ENCODE measurements around the gene SLC19A1.

SLC19A1 gene

DNA sequence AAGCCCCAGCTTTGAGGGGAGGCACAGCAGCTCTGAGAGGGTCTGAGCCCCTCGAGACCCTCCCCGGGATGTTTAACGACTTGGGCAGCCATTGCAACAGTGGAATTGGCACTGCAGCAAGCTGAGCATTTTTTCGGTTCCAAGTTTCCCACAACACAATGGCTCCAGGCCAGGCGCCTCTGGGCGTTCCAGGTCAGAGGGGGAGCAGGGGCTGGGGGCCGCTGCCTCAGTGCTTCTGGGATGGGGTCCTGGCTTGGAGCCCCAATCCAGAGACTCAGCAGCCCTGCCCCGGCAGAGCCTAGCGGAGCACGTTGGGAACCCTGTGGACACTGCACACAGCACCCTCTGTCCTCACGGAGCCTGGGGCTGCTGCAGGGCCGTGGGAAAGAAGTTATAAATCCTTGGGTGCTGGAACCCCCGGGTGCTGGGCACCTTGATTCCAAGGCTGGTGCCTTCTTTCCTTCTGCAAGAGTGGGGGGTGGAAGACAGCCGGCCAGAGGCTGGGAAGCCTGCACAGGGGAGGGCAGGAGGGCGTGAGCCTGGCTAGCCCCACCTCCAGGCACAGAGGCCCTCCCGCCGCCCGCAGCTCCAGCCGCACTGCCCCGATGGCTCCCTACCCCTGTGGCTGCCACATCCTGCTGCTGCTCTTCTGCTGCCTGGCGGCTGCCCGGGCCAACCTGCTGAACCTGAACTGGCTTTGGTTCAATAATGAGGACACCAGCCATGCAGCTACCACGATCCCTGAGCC is 87.1 kb downstream of the SLC19A1 start:
- intact Hi-C loops (cut with DNase I; ENCODE audit: low total_unique reads): loop anchor here (10.0 kb wide), 1 partner anchor 300 kb away; no protein-coding TSS in a partner anchor
- peak in 1 of 2 donors; percentile 88 for DNase-seq
- Histone ChIP-seq H3K9me3 (no peaks in the 10 kb centered on the region), H3K27me3 (no peaks in the 10 kb centered on the region), H3K27ac (peak overlapping the region; percentile 73 to 75), H3K4me1 (peaks cover 0 to 77% (median 66%) of the 10 kb centered on the region in 4 donors), H3K36me3 (no peaks in the 10 kb centered on the region), H3K4me3 (peak overlapping the region; percentile 52 to 55)
- TF ChIP-seq, protein P1, sequence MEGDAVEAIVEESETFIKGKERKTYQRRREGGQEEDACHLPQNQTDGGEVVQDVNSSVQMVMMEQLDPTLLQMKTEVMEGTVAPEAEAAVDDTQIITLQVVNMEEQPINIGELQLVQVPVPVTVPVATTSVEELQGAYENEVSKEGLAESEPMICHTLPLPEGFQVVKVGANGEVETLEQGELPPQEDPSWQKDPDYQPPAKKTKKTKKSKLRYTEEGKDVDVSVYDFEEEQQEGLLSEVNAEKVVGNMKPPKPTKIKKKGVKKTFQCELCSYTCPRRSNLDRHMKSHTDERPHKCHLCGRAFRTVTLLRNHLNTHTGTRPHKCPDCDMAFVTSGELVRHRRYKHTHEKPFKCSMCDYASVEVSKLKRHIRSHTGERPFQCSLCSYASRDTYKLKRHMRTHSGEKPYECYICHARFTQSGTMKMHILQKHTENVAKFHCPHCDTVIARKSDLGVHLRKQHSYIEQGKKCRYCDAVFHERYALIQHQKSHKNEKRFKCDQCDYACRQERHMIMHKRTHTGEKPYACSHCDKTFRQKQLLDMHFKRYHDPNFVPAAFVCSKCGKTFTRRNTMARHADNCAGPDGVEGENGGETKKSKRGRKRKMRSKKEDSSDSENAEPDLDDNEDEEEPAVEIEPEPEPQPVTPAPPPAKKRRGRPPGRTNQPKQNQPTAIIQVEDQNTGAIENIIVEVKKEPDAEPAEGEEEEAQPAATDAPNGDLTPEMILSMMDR (IDR thresholded peaks at IDR 0.05): no peak

DNA sequence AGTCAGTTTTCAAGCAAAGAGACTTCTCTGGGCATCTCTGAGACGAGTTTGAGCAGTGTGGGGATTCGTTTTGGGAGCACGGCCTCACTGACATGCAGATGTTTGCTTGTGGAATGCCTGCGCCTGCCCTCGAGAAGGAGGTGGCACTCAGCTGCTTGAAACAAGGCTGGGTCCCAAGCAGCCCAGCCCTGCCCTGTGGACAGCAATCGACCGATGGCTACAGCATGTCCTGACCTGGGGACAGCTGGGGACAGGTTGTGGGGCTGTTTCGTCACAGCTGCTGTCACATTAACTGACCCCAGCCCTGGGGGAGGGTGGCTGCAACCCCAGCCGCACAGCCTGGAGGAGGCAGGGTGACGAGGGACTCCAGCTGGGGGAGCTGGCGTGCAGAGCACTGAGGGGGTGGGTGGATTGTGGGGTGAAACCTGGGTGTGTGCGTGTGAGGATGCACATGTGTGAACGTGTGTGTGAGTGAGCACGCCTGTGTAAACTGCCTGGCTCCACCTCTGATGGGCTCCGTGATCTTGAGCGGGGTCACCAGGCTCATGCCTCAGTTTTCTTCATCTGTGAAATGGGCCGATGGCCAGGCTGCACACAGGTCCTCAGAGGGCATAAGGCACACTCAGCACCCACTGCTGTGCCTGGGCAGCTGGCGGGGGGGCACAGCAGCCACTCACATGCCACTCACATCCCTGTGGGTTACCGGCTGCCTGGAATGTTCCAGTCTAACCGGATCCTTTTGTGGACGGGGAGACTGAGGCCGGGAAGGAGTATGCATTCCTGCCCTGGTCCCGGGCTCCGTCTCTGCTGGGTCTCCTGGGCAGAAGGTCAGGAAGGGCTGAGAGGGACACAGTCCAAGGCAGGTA is 87.9 kb downstream of the SLC19A1 start:
- Histone ChIP-seq H3K36me3 (no peaks in the 10 kb centered on the region), H3K27ac (peak overlapping the region; percentile 73 to 75), H3K4me1 (peaks cover 0 to 75% (median 61%) of the 10 kb centered on the region in 4 donors), H3K27me3 (no peaks in the 10 kb centered on the region), H3K9me3 (no peaks in the 10 kb centered on the region), H3K4me3 (peak overlapping the region in 1 of 2 donors; percentile 55)
- intact Hi-C loops (cut with DNase I; ENCODE audit: low total_unique reads): loop anchor here (10.0 kb wide), 1 partner anchor 299 kb away; no protein-coding TSS in a partner anchor
- DNase-seq: peak in 1 of 2 donors; percentile 65
- TF ChIP-seq, protein P1 (IDR thresholded peaks at IDR 0.05): no peak

GRCh38 chr21:45453308-45453950 is 88.8 kb downstream of the SLC19A1 start:
- Histone ChIP-seq H3K27me3 (no peaks in the 10 kb centered on the region), H3K9me3 (no peaks in the 10 kb centered on the region), H3K27ac (peak overlapping the region in 1 of 2 donors; percentile 75), H3K36me3 (peaks cover 0 to 1% (median 0%) of the 10 kb centered on the region in 3 donors), H3K4me3 (no peak overlapping the region), H3K4me1 (peaks cover 0 to 72% (median 55%) of the 10 kb centered on the region in 4 donors)
- intact Hi-C loops (cut with DNase I; ENCODE audit: low total_unique reads): loop anchor here (10.0 kb wide), 1 partner anchor 299 kb away; no protein-coding TSS in a partner anchor
- DNase-seq: no peak
- TF ChIP-seq, protein P1 (IDR thresholded peaks at IDR 0.05): no peak

- TF ChIP-seq, protein P1 (IDR thresholded peaks at IDR 0.05): no peak
- peaks cover 0 to 66% (median 49%) of the 10 kb centered on the region in 4 donors for H3K4me1 ChIP-seq
Observed at GRCh38 chr21:45452696-45453307, 89.4 kb downstream of the SLC19A1 start.

DNA sequence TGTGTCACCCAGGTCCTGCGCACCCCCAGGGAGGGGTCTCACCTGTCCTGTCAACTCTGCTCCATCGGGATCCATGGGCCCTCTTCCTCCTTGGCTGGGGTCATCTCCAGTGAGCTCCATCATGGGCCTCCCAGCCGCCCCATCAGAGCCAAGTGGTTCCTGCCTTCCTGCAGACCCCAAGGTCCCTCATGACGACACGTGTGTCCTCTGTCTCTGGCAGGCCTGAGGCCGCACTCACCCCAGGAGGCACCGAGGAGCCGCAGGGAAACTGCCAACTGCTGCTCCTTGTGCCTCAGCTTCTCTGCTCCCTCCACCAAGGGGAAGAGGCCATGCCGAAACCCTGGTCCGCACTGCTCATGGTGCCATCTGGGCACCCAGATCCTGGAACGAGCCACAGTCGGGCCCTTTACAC is 90.5 kb downstream of the SLC19A1 start:
- H3K36me3 ChIP-seq: peaks cover 0 to 9% (median 0%) of the 10 kb centered on the region in 3 donors
- H3K27ac ChIP-seq: no peak overlapping the region
- peaks cover 0 to 56% (median 39%) of the 10 kb centered on the region in 4 donors for H3K4me1 ChIP-seq
- intact Hi-C loops (cut with DNase I; ENCODE audit: low total_unique reads): loop anchor here (10.0 kb wide), 1 partner anchor 297 kb away; no protein-coding TSS in a partner anchor
- DNase-seq: no peak
- no peaks in the 10 kb centered on the region for H3K27me3 ChIP-seq
- TF ChIP-seq, protein P1 (IDR thresholded peaks at IDR 0.05): no peak
- peaks cover 0 to 1% (median 0%) of the 10 kb centered on the region in 3 donors for H3K9me3 ChIP-seq
- H3K4me3 ChIP-seq: no peak overlapping the region

More at GRCh38 chr21:45452696-45453307, 89.4 kb downstream of the SLC19A1 start:
- Histone ChIP-seq H3K36me3 (peaks cover 0 to 7% (median 0%) of the 10 kb centered on the region in 3 donors), H3K27me3 (no peaks in the 10 kb centered on the region), H3K4me3 (no peak overlapping the region), H3K9me3 (no peaks in the 10 kb centered on the region), H3K27ac (no peak overlapping the region)
- intact Hi-C loops (cut with DNase I; ENCODE audit: low total_unique reads): loop anchor here (10.0 kb wide), 1 partner anchor 298 kb away; no protein-coding TSS in a partner anchor
- no peak for DNase-seq

Measured in tibial artery (tissue), 4 donors.